H1 (cell line): ENCODE measurements around the gene JOSD1. TPM values are rescaled to one million over a fixed set of nuclear protein-coding genes. Genes with fewer than 3 reads are reported as not detected.

ENCODE experiments used
- CTCF ChIA-PET: fragments of 300-600 bp; sonication (Branson Sonifier 250); formaldehyde crosslinking; loops from one replicate; lab custom pipeline; 2021; ENCODE audit not compliant: partially characterized antibody; lab: Charles Lee
- POLR2A ChIA-PET: fragments of 300-600 bp; sonication (Branson Sonifier 250); formaldehyde crosslinking; loops from one replicate; lab custom pipeline; 2021; ENCODE audit warnings: inconsistent platforms; ENCODE audit not compliant: partially characterized antibody; lab: Charles Lee
- DNase-seq, 2 experiments: peaks; one replicate each; pipeline versions ENCODE4 v3.0.0 to v3.0.0-alpha.2; 2010 to 2022; ENCODE audit warnings: low spot score in 2 of 2, low read depth in 1 of 2, mixed read lengths in 1 of 2
- FAIRE-seq: peaks from 2 replicates; lab custom pipeline; 2011; peaks lifted over from hg19 to GRCh38; lab: Jason Lieb, UNC
- H2AFZ ChIP-seq: 2 replicates; pipeline ENCODE4 v1.8.1; 2012; ENCODE audit warnings: low read length, inconsistent platforms
- H2AK5ac ChIP-seq: 2 replicates; pipeline ENCODE4 v1.6.1; 2013; ENCODE audit warnings: low read depth, low read length
- H2BK120ac ChIP-seq: replicated peaks from 2 replicates; pipeline ENCODE3; 2013; ENCODE audit warnings: low read depth, low read length, inconsistent platforms
- H2BK12ac ChIP-seq: 2 replicates; pipeline ENCODE4 v1.6.1; 2013; ENCODE audit warnings: low read depth, low read length
- H2BK15ac ChIP-seq: 2 replicates; pipeline ENCODE4 v1.6.1; 2013; ENCODE audit warnings: low read length
- H2BK20ac ChIP-seq: 2 replicates; pipeline ENCODE4 v1.6.1; 2013; ENCODE audit warnings: low read length
- H2BK5ac ChIP-seq: 2 replicates; pipeline ENCODE4 v1.6.1; 2013; ENCODE audit warnings: low read depth, low read length
- H3K14ac ChIP-seq: 2 replicates; pipeline ENCODE4 v1.6.1; 2013; ENCODE audit warnings: inconsistent platforms; ENCODE audit not compliant: insufficient read length
- H3K18ac ChIP-seq: 2 replicates; pipeline ENCODE4 v1.6.1; 2013; ENCODE audit warnings: low read length; ENCODE audit errors: extremely low read depth
- H3K23ac ChIP-seq: 2 replicates; pipeline ENCODE4 v1.6.1; 2013; ENCODE audit warnings: inconsistent platforms; ENCODE audit not compliant: insufficient read length
- H3K23me2 ChIP-seq: 2 replicates; pipeline ENCODE4 v1.6.1; 2013; ENCODE audit warnings: low read depth, low read length
- H3K27ac ChIP-seq: 2 replicates; pipeline ENCODE4 v1.6.1; 2011; ENCODE audit warnings: low read depth, low read length, inconsistent platforms
- H3K27me3 ChIP-seq, 4 experiments: replicated peaks in 1 of 4; 1 replicate in 1 of 4; 2 replicates in 3 of 4; pipeline versions ENCODE4 v1.6.1 to v1.8.1; 2011 to 2013; ENCODE audit warnings: low read length in 3 of 4, mild to moderate bottlenecking in 3 of 4, inconsistent platforms in 2 of 4, mixed read lengths in 2 of 4, moderate library complexity in 1 of 4; ENCODE audit not compliant: control insufficient read depth in 3 of 4, insufficient read depth in 3 of 4; ENCODE audit errors: extremely low read depth in 1 of 4
- H3K36me3 ChIP-seq, 4 experiments: 2 replicates each; pipeline versions ENCODE4 v1.6.1 to v1.8.1; 2011 to 2013; ENCODE audit warnings: mild to moderate bottlenecking in 4 of 4, low read length in 3 of 4, moderate library complexity in 2 of 4, control low read depth in 1 of 4, inconsistent platforms in 1 of 4; ENCODE audit not compliant: insufficient read depth in 4 of 4, control insufficient read depth in 2 of 4
- H3K4ac ChIP-seq: replicated peaks from 2 replicates; pipeline ENCODE3; 2013; ENCODE audit warnings: low read length, low read depth, mixed read lengths, inconsistent platforms; ENCODE audit not compliant: insufficient read length
- H3K4me1 ChIP-seq, 4 experiments: replicated peaks in 1 of 4; 1 replicate in 1 of 4; 2 replicates in 3 of 4; pipeline versions ENCODE4 v1.6.1 to v1.8.1; 2011 to 2013; ENCODE audit warnings: low read length in 3 of 4, inconsistent platforms in 2 of 4, mixed read lengths in 1 of 4; ENCODE audit not compliant: insufficient read depth in 4 of 4, control insufficient read depth in 3 of 4
- H3K4me2 ChIP-seq, 2 experiments: 2 replicates each; pipeline versions ENCODE4 v1.6.1 to v1.8.1; 2011 to 2013; ENCODE audit warnings: low read depth in 2 of 2, low read length in 2 of 2, control low read depth in 1 of 2, inconsistent platforms in 1 of 2, mild to moderate bottlenecking in 1 of 2; ENCODE audit not compliant: insufficient read depth in 1 of 2
- H3K4me3 ChIP-seq, 4 experiments: fragments of 200-600, 300-600 bp in 1 of 4; sonication (generic), shearing (Covaris generic), sonication (Bioruptor Twin) in 1 of 4; 2 replicates each; pipeline versions ENCODE4 v1.5.1 to v1.8.1; 2011 to 2016; ENCODE audit warnings: low read length in 4 of 4, low read depth in 3 of 4, control low read depth in 2 of 4, inconsistent platforms in 2 of 4, mild to moderate bottlenecking in 2 of 4, mixed read lengths in 1 of 4, moderate library complexity in 1 of 4; ENCODE audit not compliant: insufficient read depth in 2 of 4; ENCODE audit errors: extremely low read depth in 1 of 4
- H3K56ac ChIP-seq: replicated peaks from 2 replicates; pipeline ENCODE3; 2013; ENCODE audit warnings: low read depth, mild to moderate bottlenecking, mixed read lengths, low read length, inconsistent platforms; ENCODE audit not compliant: insufficient read length
- H3K79me1 ChIP-seq: 2 replicates; pipeline ENCODE4 v1.6.1; 2013; ENCODE audit warnings: low read depth, low read length, control low read depth
- H3K79me2 ChIP-seq, 2 experiments: 2 replicates each; pipeline versions ENCODE4 v1.6.1 to v1.8.1; 2012 to 2013; ENCODE audit warnings: low read length in 2 of 2, mild to moderate bottlenecking in 2 of 2, inconsistent platforms in 1 of 2; ENCODE audit not compliant: insufficient read depth in 2 of 2, control insufficient read depth in 1 of 2
- H3K9ac ChIP-seq, 4 experiments: replicated peaks in 1 of 4; 1 replicate in 1 of 4; 2 replicates in 3 of 4; pipeline versions ENCODE4 v1.6.1 to v1.8.1; 2011 to 2013; ENCODE audit warnings: low read depth in 3 of 4, low read length in 3 of 4, control low read depth in 2 of 4, mild to moderate bottlenecking in 2 of 4, moderate library complexity in 2 of 4, inconsistent platforms in 1 of 4; ENCODE audit errors: extremely low read depth in 1 of 4
- H3K9me3 ChIP-seq, 2 experiments: 2 replicates each; pipeline versions ENCODE4 v1.6.1 to v1.8.1; 2012 to 2013; ENCODE audit warnings: mild to moderate bottlenecking in 2 of 2, moderate library complexity in 2 of 2, control low read depth in 1 of 2, inconsistent platforms in 1 of 2, low read depth in 1 of 2, low read length in 1 of 2, mixed read lengths in 1 of 2; ENCODE audit not compliant: insufficient read depth in 2 of 2
- H4K20me1 ChIP-seq, 2 experiments: replicated peaks in 1 of 2; 2 replicates each; pipeline versions ENCODE3 to v1.8.1; 2011 to 2013; ENCODE audit warnings: inconsistent platforms in 2 of 2, low read length in 2 of 2, mild to moderate bottlenecking in 1 of 2; ENCODE audit not compliant: insufficient read depth in 2 of 2, control insufficient read depth in 1 of 2
- H4K5ac ChIP-seq: 2 replicates; pipeline ENCODE4 v1.6.1; 2013; ENCODE audit warnings: low read length, low read depth, mixed read lengths, inconsistent platforms; ENCODE audit not compliant: insufficient read length
- H4K8ac ChIP-seq: 2 replicates; pipeline ENCODE4 v1.8.0; 2013; ENCODE audit warnings: mild to moderate bottlenecking, moderate library complexity, low read length, inconsistent platforms; ENCODE audit not compliant: insufficient read depth; ENCODE audit errors: extremely low read depth
- H4K91ac ChIP-seq: replicated peaks from 2 replicates; pipeline ENCODE3; 2013; ENCODE audit warnings: low read length, mixed read lengths, inconsistent platforms; ENCODE audit not compliant: insufficient read length
- BCL11A ChIP-seq, 2 experiments: IDR thresholded peaks; one replicate each; pipeline ENCODE4 v1.6.1; 2011; ENCODE audit warnings: low read depth in 2 of 2, low read length in 2 of 2, mild to moderate bottlenecking in 2 of 2
- CHD2 ChIP-seq: IDR thresholded peaks from 2 replicates; pipeline ENCODE4 v1.6.1; 2012; ENCODE audit warnings: low read length, improper control_type of control experiment
- CTBP2 ChIP-seq: IDR thresholded peaks from 2 replicates; pipeline ENCODE4 v1.7.0; 2011; ENCODE audit warnings: borderline replicate concordance, mild to moderate bottlenecking, moderate library complexity, mixed read lengths, low read length; ENCODE audit not compliant: insufficient read depth, insufficient read length
- FOSL1 ChIP-seq: IDR thresholded peaks from 2 replicates; pipeline ENCODE4 v1.6.1; 2011; ENCODE audit warnings: mild to moderate bottlenecking, low read depth, low read length, moderate library complexity; ENCODE audit not compliant: insufficient read depth
- NANOG ChIP-seq: IDR thresholded peaks from 2 replicates; pipeline ENCODE4 v1.6.1; 2011; ENCODE audit warnings: low read length, low read depth, mild to moderate bottlenecking, inconsistent platforms; ENCODE audit not compliant: insufficient read depth, poor library complexity, severe bottlenecking
- SUZ12 ChIP-seq: fragments of 200-600 bp; sonication (generic); IDR thresholded peaks from 2 replicates; pipeline ENCODE4 v1.6.1; 2012; ENCODE audit warnings: mild to moderate bottlenecking, inconsistent platforms, low read length, moderate library complexity, mixed read lengths
- YY1 ChIP-seq: IDR thresholded peaks from 2 replicates; pipeline ENCODE4 v1.6.1; 2011; ENCODE audit warnings: low read depth, mild to moderate bottlenecking, low read length
- WGBS, 2 experiments: shearing (Covaris generic) in 1 of 2; methylation state at CpG; one replicate each; pipeline versions ENCODE4 v1.1.6 to v1.1.7; 2013 to 2015; ENCODE audit warnings: low lambda C conversion rate in 2 of 2, mixed read lengths in 2 of 2, inconsistent platforms in 1 of 2, low coverage in 1 of 2, missing lambda C conversion rate in 1 of 2; ENCODE audit not compliant: insufficient replicate concordance in 2 of 2, insufficient coverage in 1 of 2, insufficient read length in 1 of 2; ENCODE audit errors: extremely low coverage in 1 of 2, missing lambda C conversion rate in 1 of 2; 5-methylcytosine and 5-hydroxymethylcytosine counted together
- polyA plus RNA-seq, 7 experiments: library from polyadenylated mRNA; depleted of rRNA in 3 of 7; stranded (reverse) in 5 of 7; unstranded in 2 of 7; fragments of >200 nt in 5 of 7; fragments of 200-250 nt in 2 of 7; gene quantifications; 1 replicate in 5 of 7; 2 replicates in 1 of 7; 4 replicates in 1 of 7; pipeline versions ENCODE4 v1.2.1 to v1.2.3, GENCODE V29; 2011 to 2013; ENCODE audit warnings: missing spikeins in 2 of 7, mixed read lengths in 2 of 7
- total RNA-seq: library from RNA; stranded (reverse); fragmentation: NEBNext Ultra II Directional; extraction: Animal tissue kit (Norgen Biotek cat#: 25700); gene quantifications from 2 replicates; pipeline ENCODE4 v1.2.1, GENCODE V29; 2021
- TF ChIP-seq, protein P1 (sequence below): IDR thresholded peaks from 2 replicates; pipeline ENCODE4 v1.6.1; 2012; ENCODE audit warnings: inconsistent platforms
- TF ChIP-seq, protein P2 (sequence below): IDR thresholded peaks from 2 replicates; pipeline ENCODE4 v1.6.1; 2012; ENCODE audit warnings: inconsistent platforms

JOSD1 gene
- total and polyA plus RNA-seq, 2 of the 8 experiments (the other 6 are each of a cell fraction or from before 2014, with no cell fraction given), result 18.4 to 20.2 TPM

DNA sequence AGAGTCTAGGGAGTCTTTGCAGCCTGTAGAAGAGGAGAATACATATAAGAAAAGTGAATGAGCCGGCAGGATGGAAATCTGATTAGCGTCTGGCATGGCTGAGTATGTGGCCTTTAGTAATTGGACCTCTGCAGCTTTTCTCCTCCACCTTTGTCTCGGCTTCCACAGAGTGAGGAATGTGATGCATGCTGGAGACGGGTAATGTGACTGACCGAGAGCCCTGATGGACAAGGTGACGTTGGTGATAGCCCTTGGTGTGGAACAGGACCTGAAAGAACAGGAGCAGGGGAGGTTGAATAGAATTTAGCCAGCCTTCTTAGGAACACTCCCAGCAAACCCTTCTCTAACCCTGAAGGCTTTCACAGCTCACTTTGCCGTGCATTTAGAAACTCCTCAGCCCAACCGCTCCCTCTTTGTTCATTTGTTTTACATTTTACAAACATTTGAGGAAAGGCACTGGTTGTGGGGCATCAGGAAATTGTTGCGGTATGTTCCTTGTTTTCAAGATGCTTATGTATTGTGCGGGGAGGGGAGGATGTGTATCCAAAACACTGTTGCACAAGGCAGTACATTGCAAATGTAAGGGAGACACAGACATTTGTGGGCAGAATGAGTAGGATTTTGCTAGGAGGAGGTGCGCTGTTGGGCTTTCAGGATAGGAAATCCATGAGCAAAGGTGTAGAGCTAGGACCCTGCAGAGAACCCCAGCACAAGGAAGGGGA is 11.9 kb upstream of the JOSD1 start:
- 0 out of 2 replicates have a peak overlapping the region, but pooled peaks have one; percentile 10 for H2BK5ac ChIP-seq
- FAIRE-seq, result no peak
- H4K91ac ChIP-seq, result no peak overlapping the region
- H3K79me1 ChIP-seq, result peaks cover 24% of the 10 kb centered on the region
- no peak overlapping the region for H2BK120ac ChIP-seq
- no peak overlapping the region; a peak in 1 of 7 replicates for H3K9ac ChIP-seq
- no peak overlapping the region for H2BK15ac ChIP-seq
- H3K4me1 ChIP-seq, result peaks cover 4 to 11% (median 7%) of the 10 kb centered on the region in 4 experiments
- no peaks in the 10 kb centered on the region for H3K23me2 ChIP-seq
- no peak overlapping the region for H3K56ac ChIP-seq
- peaks cover 15 to 82% of the 10 kb centered on the region in 2 experiments for H3K79me2 ChIP-seq
- peaks cover under 1 to 43% (median 18%) of the 10 kb centered on the region in 4 experiments; a peak in 6 of 8 replicates for H3K36me3 ChIP-seq
- H3K4me2 ChIP-seq, result peak overlapping the region; percentile 1 to 47; a peak in 3 of 4 replicates
- H2BK20ac ChIP-seq, result no peak overlapping the region
- no peak overlapping the region for H2BK12ac ChIP-seq
- CTCF ChIA-PET, result interaction anchor here (0.6 to 5.1 kb wide), 7 partner anchors 10 to 666 kb away, joined by 3 to 26 read pairs (median 4); partner anchors contain the start of gene TOMM22
- no peaks in the 10 kb centered on the region for H3K27me3 ChIP-seq
- no peak overlapping the region for H3K18ac ChIP-seq
- H3K4ac ChIP-seq, result no peak overlapping the region
- WGBS, 2 experiments, result 79% methylated on average over 11 of the region's 11 CpGs; no CpG with 5 or more reads in 1 of the 2 experiments
- no peak overlapping the region for H4K8ac ChIP-seq
- H3K14ac ChIP-seq, result no peak overlapping the region
- DNase-seq, result no peak
- no peaks in the 10 kb centered on the region for H3K9me3 ChIP-seq
- peaks cover 15 to 34% of the 10 kb centered on the region in 2 experiments for H4K20me1 ChIP-seq
- H3K4me3 ChIP-seq, result no peak overlapping the region; a peak in 1 of 8 replicates
- H2AK5ac ChIP-seq, result 0 out of 2 replicates have a peak overlapping the region, but pooled peaks have one; percentile 7
- H3K23ac ChIP-seq, result no peak overlapping the region
- POLR2A ChIA-PET, result interaction anchor here (0.6 to 1.3 kb wide), 7 partner anchors 15 to 599 kb away, joined by 3 to 4 read pairs (median 3); no protein-coding TSS in a partner anchor
- no peak overlapping the region for H2AFZ ChIP-seq
- no peak overlapping the region for H3K27ac ChIP-seq
- H4K5ac ChIP-seq, result no peak overlapping the region
- TF ChIP-seq CHD2 (no peak), SUZ12 (no peak), FOSL1 (no peak), YY1 (no peak), NANOG (no peak), BCL11A (IDR thresholded peaks at IDR 0.05; ENCODE audit: low read depth in 2 of 2, low read length in 2 of 2) (no peak), CTBP2 (no peak)
- TF ChIP-seq, protein P1, sequence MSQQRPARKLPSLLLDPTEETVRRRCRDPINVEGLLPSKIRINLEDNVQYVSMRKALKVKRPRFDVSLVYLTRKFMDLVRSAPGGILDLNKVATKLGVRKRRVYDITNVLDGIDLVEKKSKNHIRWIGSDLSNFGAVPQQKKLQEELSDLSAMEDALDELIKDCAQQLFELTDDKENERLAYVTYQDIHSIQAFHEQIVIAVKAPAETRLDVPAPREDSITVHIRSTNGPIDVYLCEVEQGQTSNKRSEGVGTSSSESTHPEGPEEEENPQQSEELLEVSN, result no peak
- TF ChIP-seq, protein P2, sequence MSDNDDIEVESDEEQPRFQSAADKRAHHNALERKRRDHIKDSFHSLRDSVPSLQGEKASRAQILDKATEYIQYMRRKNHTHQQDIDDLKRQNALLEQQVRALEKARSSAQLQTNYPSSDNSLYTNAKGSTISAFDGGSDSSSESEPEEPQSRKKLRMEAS, result no peak
